OCI-LY7 (cell line): ENCODE measurements around the gene KIAA1210.

Experiments used
- EZH2phosphoT487 ChIP-seq: fragments of 200-600 bp; sonication (generic); IDR thresholded peaks from 2 replicates; pipeline ENCODE4 v1.6.1; 2018; ENCODE audit warnings: low read depth, borderline replicate concordance, mild to moderate bottlenecking, mixed run types, antibody characterized with exemption, low read length, moderate library complexity, mixed read lengths
- TF ChIP-seq, protein P1 (sequence below): fragments of 200-600 bp; sonication (generic); conservative IDR thresholded peaks from 2 replicates; pipeline ENCODE4 v1.5.1; 2014; ENCODE audit warnings: mild to moderate bottlenecking, antibody characterized with exemption, low read length, moderate library complexity, mixed read lengths

DNA sequence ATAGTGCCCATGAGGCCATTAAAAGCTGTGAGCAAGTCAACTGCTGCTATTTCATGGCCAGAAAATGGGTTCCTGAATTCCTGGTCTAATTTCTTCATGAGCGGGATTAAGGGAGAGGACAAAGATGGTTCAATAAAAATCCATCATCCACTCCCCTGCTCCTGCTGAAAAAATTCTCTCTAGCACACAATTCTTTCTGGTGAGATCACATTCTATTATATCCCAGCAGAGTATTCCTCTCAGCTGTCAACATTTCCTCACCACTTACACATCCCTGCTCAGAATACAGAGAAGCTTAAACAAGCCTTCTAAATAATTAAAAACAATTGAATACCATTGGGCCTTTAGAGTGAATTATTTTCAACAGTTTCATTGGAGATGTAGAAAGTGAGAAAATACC is 45.3 kb downstream of the KIAA1210 start:
- TF ChIP-seq, protein P1, sequence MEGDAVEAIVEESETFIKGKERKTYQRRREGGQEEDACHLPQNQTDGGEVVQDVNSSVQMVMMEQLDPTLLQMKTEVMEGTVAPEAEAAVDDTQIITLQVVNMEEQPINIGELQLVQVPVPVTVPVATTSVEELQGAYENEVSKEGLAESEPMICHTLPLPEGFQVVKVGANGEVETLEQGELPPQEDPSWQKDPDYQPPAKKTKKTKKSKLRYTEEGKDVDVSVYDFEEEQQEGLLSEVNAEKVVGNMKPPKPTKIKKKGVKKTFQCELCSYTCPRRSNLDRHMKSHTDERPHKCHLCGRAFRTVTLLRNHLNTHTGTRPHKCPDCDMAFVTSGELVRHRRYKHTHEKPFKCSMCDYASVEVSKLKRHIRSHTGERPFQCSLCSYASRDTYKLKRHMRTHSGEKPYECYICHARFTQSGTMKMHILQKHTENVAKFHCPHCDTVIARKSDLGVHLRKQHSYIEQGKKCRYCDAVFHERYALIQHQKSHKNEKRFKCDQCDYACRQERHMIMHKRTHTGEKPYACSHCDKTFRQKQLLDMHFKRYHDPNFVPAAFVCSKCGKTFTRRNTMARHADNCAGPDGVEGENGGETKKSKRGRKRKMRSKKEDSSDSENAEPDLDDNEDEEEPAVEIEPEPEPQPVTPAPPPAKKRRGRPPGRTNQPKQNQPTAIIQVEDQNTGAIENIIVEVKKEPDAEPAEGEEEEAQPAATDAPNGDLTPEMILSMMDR = no peak
- no peak for TF ChIP-seq EZH2phosphoT487
